Chondrocyte (in vitro differentiated cells): ENCODE results near the gene OGFR. TPM values are rescaled to one million over a fixed set of nuclear protein-coding genes. Genes with fewer than 3 reads are reported as not detected.

ENCODE experiments used
- DNase-seq: peaks from one replicate; pipeline ENCODE4 v3.0.0; 2021; ENCODE audit warnings: mixed read lengths, low spot score
- H3K27ac Mint-ChIP-seq: one replicate; pipeline ENCODE4 v1.8.0; 2021; ENCODE audit warnings: mild to moderate bottlenecking, moderate library complexity, mixed read lengths; ENCODE audit not compliant: unreplicated experiment
- H3K27me3 Mint-ChIP-seq: 2 replicates; pipeline ENCODE4 v1.8.0; 2021; ENCODE audit warnings: low read depth, mixed read lengths
- H3K36me3 Mint-ChIP-seq: 2 replicates; pipeline ENCODE4 v1.8.0; 2021; ENCODE audit warnings: low read depth, mixed read lengths
- H3K4me1 Mint-ChIP-seq: 2 replicates; pipeline ENCODE4 v1.8.0; 2021; ENCODE audit warnings: low read depth, mild to moderate bottlenecking, mixed read lengths
- H3K4me3 Mint-ChIP-seq: one replicate; pipeline ENCODE4 v1.8.0; 2021; ENCODE audit warnings: mild to moderate bottlenecking, moderate library complexity, mixed read lengths; ENCODE audit not compliant: unreplicated experiment
- H3K9me3 Mint-ChIP-seq: 2 replicates; pipeline ENCODE4 v1.8.0; 2021; ENCODE audit warnings: low read depth, mixed read lengths
- CTCF ChIP-seq: fragments of 200-600 bp; sonication (generic); IDR thresholded peaks from 2 replicates; pipeline ENCODE4 v1.5.0; 2021; ENCODE audit warnings: antibody characterized with exemption, mild to moderate bottlenecking, moderate library complexity
- total RNA-seq: library from RNA; stranded (reverse); gene quantifications from 3 replicates; pipeline ENCODE4 v1.2.1, GENCODE V29; 2021

Gene OGFR
- total RNA-seq, 1 donor from 2014 or later, result 31.8 TPM

DNA sequence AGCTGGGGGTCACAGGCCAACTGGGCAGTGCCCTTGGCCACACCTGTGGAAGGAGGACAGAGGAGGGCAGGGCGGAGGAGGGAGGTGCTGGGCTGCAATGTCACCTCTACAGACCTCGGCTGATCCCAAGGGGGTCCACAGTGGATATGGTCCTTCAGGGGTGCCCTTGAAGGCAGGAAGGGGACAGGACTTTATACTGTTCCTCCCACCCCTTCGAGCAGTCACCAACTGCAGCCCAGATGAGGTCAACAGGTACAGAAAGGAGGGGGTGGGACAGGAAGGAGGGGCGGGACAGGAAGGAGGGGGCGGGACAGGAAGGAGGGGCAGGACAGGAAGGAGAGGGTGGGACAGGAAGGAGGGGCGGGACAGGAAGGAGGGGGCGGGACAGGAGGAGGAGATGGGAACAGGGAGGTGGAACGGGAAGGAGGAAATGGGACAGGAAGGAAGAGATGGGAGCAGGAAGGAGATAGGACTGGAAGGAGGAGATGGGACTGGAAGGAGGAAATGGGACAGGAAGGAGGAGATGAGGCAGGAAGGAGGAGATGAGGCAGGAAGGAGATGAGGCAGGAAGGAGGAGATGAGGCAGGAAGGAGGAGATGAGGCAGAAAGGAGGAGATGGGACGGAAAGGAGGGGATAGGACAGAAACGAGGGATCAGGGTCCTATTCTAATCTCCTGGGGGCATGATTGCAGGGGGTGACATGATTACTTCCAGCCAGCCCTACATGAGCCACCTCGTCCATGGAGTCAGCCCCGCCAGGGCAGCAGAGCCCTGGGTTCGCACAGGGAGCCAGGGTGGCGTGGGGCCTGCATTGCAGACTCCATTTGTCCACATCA is 27.7 kb upstream of the OGFR start:
- no peak for DNase-seq
- no peaks in the 10 kb centered on the region for H3K9me3 Mint-ChIP-seq
- no peak overlapping the region for H3K27ac Mint-ChIP-seq
- H3K27me3 Mint-ChIP-seq, result peaks cover 28% of the 10 kb centered on the region
- no peaks in the 10 kb centered on the region for H3K36me3 Mint-ChIP-seq
- H3K4me1 Mint-ChIP-seq, result peaks cover 8% of the 10 kb centered on the region
- TF ChIP-seq CTCF, result no peak
- H3K4me3 Mint-ChIP-seq, result no peak overlapping the region

DNA sequence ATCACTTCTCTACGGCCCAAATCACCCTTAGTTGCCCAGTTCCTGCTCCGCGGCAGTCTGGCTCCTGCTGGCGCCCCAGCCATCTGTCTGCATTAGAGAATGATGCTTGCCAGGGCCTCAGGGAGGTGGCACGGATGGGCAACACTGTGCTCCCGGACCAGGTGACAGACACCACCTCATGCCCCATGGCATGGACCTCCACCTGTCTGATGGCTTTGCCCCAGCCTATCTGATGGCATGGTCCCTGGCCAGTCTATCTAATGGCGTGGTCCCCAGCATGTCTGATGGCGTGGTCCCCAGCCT is 27.2 kb upstream of the OGFR start:
- H3K27me3 Mint-ChIP-seq, result peaks cover 27% of the 10 kb centered on the region

GRCh38 chr20:62778058-62778457 is 26.6 kb upstream of the OGFR start:
- H3K36me3 Mint-ChIP-seq, result no peaks in the 10 kb centered on the region

More for the DNA sequence above, 27.2 kb upstream of the OGFR start:
- Mint-ChIP-seq H3K4me1 (peaks cover 8% of the 10 kb centered on the region), H3K9me3 (no peaks in the 10 kb centered on the region), H3K36me3 (no peaks in the 10 kb centered on the region), H3K27ac (no peak overlapping the region), H3K4me3 (no peak overlapping the region)
- TF ChIP-seq CTCF, result no peak
- DNase-seq, result no peak

GRCh38 chr20:62778601-62779416 is 25.8 kb upstream of the OGFR start:
- Mint-ChIP-seq H3K9me3 (no peaks in the 10 kb centered on the region), H3K4me1 (no peaks in the 10 kb centered on the region), H3K36me3 (no peaks in the 10 kb centered on the region), H3K27me3 (peaks cover 18% of the 10 kb centered on the region), H3K4me3 (no peak overlapping the region), H3K27ac (no peak overlapping the region)
- no peak for TF ChIP-seq CTCF
- no peak for DNase-seq

More at GRCh38 chr20:62778058-62778457, 26.6 kb upstream of the OGFR start:
- no peak overlapping the region for H3K4me3 Mint-ChIP-seq
- no peak for TF ChIP-seq CTCF
- no peak overlapping the region for H3K27ac Mint-ChIP-seq
- H3K9me3 Mint-ChIP-seq, result no peaks in the 10 kb centered on the region
- no peak for DNase-seq
- H3K27me3 Mint-ChIP-seq, result peaks cover 22% of the 10 kb centered on the region
- peaks cover 5% of the 10 kb centered on the region for H3K4me1 Mint-ChIP-seq

- Mint-ChIP-seq H3K4me1 (no peaks in the 10 kb centered on the region), H3K4me3 (no peak overlapping the region), H3K27me3 (peaks cover 14% of the 10 kb centered on the region), H3K36me3 (no peaks in the 10 kb centered on the region), H3K9me3 (no peaks in the 10 kb centered on the region), H3K27ac (no peak overlapping the region)
- no peak for DNase-seq
- no peak for TF ChIP-seq CTCF
These were observed 25.3 kb upstream of the OGFR start for GRCh38 chr20:62779417-62779685.
